ENCODE measurements around the gene CD8B. TPM values are rescaled to one million over a fixed set of nuclear protein-coding genes. Genes with fewer than 3 reads are reported as not detected.
"Not testable (repeated sequence)": the region's sequence is repeated elsewhere in the genome, so short reads cannot be mapped to it uniquely, and the experiment has no call there.

CD8B gene
- total and polyA plus RNA-seq, 2 of the 8 experiments (the other 6 are each of a cell fraction or from before 2014, with no cell fraction given), result 0.35 to 0.63 TPM

DNA sequence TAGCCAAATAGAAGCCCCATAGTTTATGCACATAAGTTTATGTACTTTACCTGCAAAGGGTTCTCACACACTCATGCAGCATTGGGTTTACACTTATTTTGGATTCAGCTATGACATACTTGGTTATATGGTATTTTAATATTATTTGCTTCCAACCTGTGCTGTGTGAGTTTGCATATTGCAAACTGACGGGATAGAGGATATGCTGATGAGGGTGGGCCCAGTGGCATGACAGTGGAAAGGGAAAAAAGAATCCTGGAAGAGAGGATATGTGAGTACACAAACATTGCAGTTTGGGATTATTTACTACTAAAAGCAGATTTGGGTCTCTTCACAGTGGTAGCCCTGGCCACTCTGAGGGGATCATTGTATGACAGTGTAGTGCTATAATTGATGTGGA, 44.2 kb upstream of the CD8B start:
- H3K79me2 ChIP-seq (ENCODE audit: control insufficient read depth in 1 of 2, insufficient read depth in 2 of 2, low read length in 2 of 2); H3K4ac ChIP-seq (replicated peaks; ENCODE audit: insufficient read length, low read depth, low read length); H3K56ac ChIP-seq (replicated peaks; ENCODE audit: insufficient read length, low read depth, low read length); H4K20me1 ChIP-seq (replicated peaks in 1 of 2; ENCODE audit: control insufficient read depth in 1 of 2, insufficient read depth in 2 of 2, low read length in 2 of 2); H4K91ac ChIP-seq (replicated peaks; ENCODE audit: insufficient read length, low read length); DNase-seq (ENCODE audit: low read depth in 1 of 2, low spot score in 2 of 2); H3K4me1 ChIP-seq (replicated peaks in 1 of 4; ENCODE audit: control insufficient read depth in 3 of 4, insufficient read depth in 4 of 4, low read length in 3 of 4); H3K18ac ChIP-seq (ENCODE audit: extremely low read depth, low read length); H2AK5ac ChIP-seq (ENCODE audit: low read depth, low read length); H3K36me3 ChIP-seq (ENCODE audit: control insufficient read depth in 2 of 4, insufficient read depth in 4 of 4, low read length in 3 of 4); H2AFZ ChIP-seq (ENCODE audit: low read length); H2BK120ac ChIP-seq (replicated peaks; ENCODE audit: low read depth, low read length); POLR2A ChIA-PET (ENCODE audit: partially characterized antibody); H4K8ac ChIP-seq (ENCODE audit: extremely low read depth, insufficient read depth, low read length); CTCF ChIA-PET (ENCODE audit: partially characterized antibody); H2BK15ac ChIP-seq (ENCODE audit: low read length); H3K4me3 ChIP-seq (ENCODE audit: extremely low read depth in 1 of 4, insufficient read depth in 2 of 4, low read depth in 3 of 4, low read length in 4 of 4); H2BK20ac ChIP-seq (ENCODE audit: low read length); H2BK5ac ChIP-seq (ENCODE audit: low read depth, low read length); H3K23ac ChIP-seq (ENCODE audit: insufficient read length); H4K5ac ChIP-seq (ENCODE audit: insufficient read length, low read depth, low read length); H2BK12ac ChIP-seq (ENCODE audit: low read depth, low read length); H3K14ac ChIP-seq (ENCODE audit: insufficient read length); H3K9me3 ChIP-seq (ENCODE audit: insufficient read depth in 2 of 2, low read depth in 1 of 2, low read length in 1 of 2); H3K9ac ChIP-seq (replicated peaks in 1 of 4; ENCODE audit: extremely low read depth in 1 of 4, low read depth in 3 of 4, low read length in 3 of 4); H3K23me2 ChIP-seq (ENCODE audit: low read depth, low read length); H3K4me2 ChIP-seq (ENCODE audit: insufficient read depth in 1 of 2, low read depth in 2 of 2, low read length in 2 of 2); FAIRE-seq; H3K79me1 ChIP-seq (ENCODE audit: low read depth, low read length); H3K27ac ChIP-seq (ENCODE audit: low read depth, low read length); H3K27me3 ChIP-seq (replicated peaks in 1 of 4; ENCODE audit: control insufficient read depth in 3 of 4, extremely low read depth in 1 of 4, insufficient read depth in 3 of 4, low read length in 3 of 4): not testable (repeated sequence)
- whole genome bisulfite sequencing, 2 experiments (ENCODE audit: extremely low coverage in 1 of 2, insufficient coverage in 1 of 2, insufficient read length in 1 of 2, insufficient replicate concordance in 2 of 2, low coverage in 1 of 2, low lambda C conversion rate in 2 of 2, missing lambda C conversion rate in 1 of 2), result no CpG with 5 or more reads among the region's 1 CpG

All from H1 (cell line).